ENCODE measurements around the gene TRIM66.

DNA sequence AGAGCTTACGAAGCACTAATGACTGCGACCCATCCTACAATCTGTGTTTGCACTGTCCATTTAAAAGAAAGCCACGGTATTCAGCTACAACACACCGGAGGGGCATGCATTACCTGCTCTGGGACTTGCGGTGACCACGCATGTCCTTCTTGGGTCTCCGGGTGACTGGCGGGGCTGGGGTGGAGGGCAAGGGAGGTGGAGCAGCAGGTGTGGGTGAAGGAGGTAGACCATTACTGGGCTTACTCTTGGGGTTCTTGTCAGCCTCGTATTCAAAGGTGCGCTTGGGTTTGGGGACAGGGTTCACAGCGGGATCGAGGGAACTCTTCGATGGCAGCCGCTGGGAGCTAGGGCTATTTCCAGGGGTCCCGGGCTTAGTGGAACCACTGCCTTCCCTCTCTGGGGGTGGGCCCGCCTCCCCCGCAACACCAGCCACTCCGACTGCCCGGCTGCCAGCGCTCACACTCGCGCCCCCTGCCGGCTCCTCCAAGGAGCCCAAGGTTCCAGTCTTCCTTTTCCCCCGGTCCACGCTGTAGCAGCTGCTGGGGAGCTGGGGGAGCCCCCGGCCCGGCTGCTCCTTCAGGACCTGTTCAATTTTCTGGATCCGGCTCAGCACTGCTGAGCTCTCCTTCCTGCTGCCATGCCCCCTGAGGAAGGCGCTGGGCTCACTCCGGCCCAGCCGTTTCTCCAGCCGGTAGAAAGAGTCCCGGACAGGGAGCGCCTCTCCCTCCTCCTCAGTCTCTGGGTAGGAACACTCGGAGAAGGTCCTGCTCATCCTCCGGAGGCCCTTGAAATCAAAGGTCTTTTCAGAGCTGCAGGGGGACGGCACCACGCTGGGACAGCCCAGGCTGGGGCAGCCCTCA lies 47.6 kb upstream of the TRIM66 start:
- TF ChIP-seq CTCF (conservative IDR thresholded peaks at IDR 0.05 in 1 of 2, IDR thresholded peaks at IDR 0.05 in 1 of 2; ENCODE audit: low read depth in 1 of 2, low read length in 2 of 2) (no peak), EZH2 (IDR thresholded peaks at IDR 0.05; ENCODE audit: low read length, missing control alignments) (no peak)

All from fibroblast of lung (primary cell).